DOHH2 (cell line): ENCODE measurements around the gene CDC42.

ENCODE experiments used
- H3F3A ChIP-seq: fragments of 200-600 bp; sonication (generic), shearing (Covaris generic); 2 replicates; pipeline ENCODE4 v1.6.0; 2016; ENCODE audit warnings: antibody characterized with exemption, mild to moderate bottlenecking; ENCODE audit not compliant: control insufficient read depth, insufficient read depth
- H3K27ac ChIP-seq: fragments of 200-600 bp; sonication (generic); 2 replicates; pipeline ENCODE4 v1.5.1; 2014; ENCODE audit warnings: low read depth, mild to moderate bottlenecking, low read length, moderate library complexity
- H3K27me3 ChIP-seq: fragments of 200-600 bp; sonication (generic); 2 replicates; pipeline ENCODE4 v1.6.1; 2014; ENCODE audit warnings: mild to moderate bottlenecking, low read length, mixed read lengths; ENCODE audit not compliant: control insufficient read depth
- H3K36me3 ChIP-seq: fragments of 200-600 bp; sonication (generic); 2 replicates; pipeline ENCODE4 v1.6.1; 2014; ENCODE audit warnings: mild to moderate bottlenecking, low read length, moderate library complexity, mixed read lengths; ENCODE audit not compliant: control insufficient read depth
- H3K4me1 ChIP-seq: fragments of 200-600 bp; sonication (generic); 2 replicates; pipeline ENCODE4 v1.6.1; 2014; ENCODE audit warnings: mild to moderate bottlenecking, low read length, mixed read lengths; ENCODE audit not compliant: control insufficient read depth
- H3K4me2 ChIP-seq: fragments of 200-600 bp; sonication (generic); 2 replicates; pipeline ENCODE4 v1.6.0; 2014; ENCODE audit warnings: mild to moderate bottlenecking, low read length, moderate library complexity
- H3K4me3 ChIP-seq: fragments of 200-600 bp; sonication (generic); 2 replicates; pipeline ENCODE4 v1.5.1; 2014; ENCODE audit warnings: mild to moderate bottlenecking, low read length, mixed read lengths
- H3K79me2 ChIP-seq: fragments of 200-600 bp; sonication (generic); 2 replicates; pipeline ENCODE4 v1.6.1; 2014; ENCODE audit warnings: mild to moderate bottlenecking, low read length, mixed read lengths; ENCODE audit not compliant: control insufficient read depth
- H3K9me2 ChIP-seq: fragments of 200-600 bp; sonication (generic); replicated peaks from 2 replicates; pipeline ENCODE4 v1.6.1; 2014; ENCODE audit warnings: mild to moderate bottlenecking, low read length, mixed read lengths; ENCODE audit not compliant: control insufficient read depth
- H3K9me3 ChIP-seq: fragments of 200-600 bp; sonication (generic); 2 replicates; pipeline ENCODE4 v1.6.1; 2014; ENCODE audit warnings: antibody characterized with exemption, low read length, mixed read lengths; ENCODE audit not compliant: control insufficient read depth, insufficient read depth
- H4K20me1 ChIP-seq: fragments of 200-600 bp; sonication (generic); 2 replicates; pipeline ENCODE4 v1.6.0; 2014; ENCODE audit warnings: low read depth, mild to moderate bottlenecking, antibody characterized with exemption, low read length, moderate library complexity; ENCODE audit not compliant: control insufficient read depth, insufficient read depth
- CTCF ChIP-seq: fragments of 200-600 bp; sonication (generic); IDR thresholded peaks from one replicate; pipeline ENCODE4 v1.5.1; 2014; ENCODE audit warnings: antibody characterized with exemption, mild to moderate bottlenecking, low read depth, low read length; ENCODE audit not compliant: poor library complexity, severe bottlenecking
- EZH2phosphoT487 ChIP-seq: fragments of 200-600 bp; sonication (generic); IDR thresholded peaks from 2 replicates; pipeline ENCODE4 v1.6.1; 2017; ENCODE audit warnings: borderline replicate concordance, mild to moderate bottlenecking, antibody characterized with exemption, low read length, moderate library complexity, mixed read lengths

The CDC42 gene

GRCh38 chr1:22048351-22049192 is 3.9 kb upstream of the CDC42 start:
- peaks cover 11% of the 10 kb centered on the region for H3K79me2 ChIP-seq
- no peak overlapping the region for H3K27ac ChIP-seq
- no peaks in the 10 kb centered on the region for H3K9me3 ChIP-seq
- H3F3A ChIP-seq = no peaks in the 10 kb centered on the region
- peaks cover 2% of the 10 kb centered on the region; the same call in 1 of the 2 replicates for H3K36me3 ChIP-seq
- no peaks in the 10 kb centered on the region for H3K9me2 ChIP-seq
- no peak overlapping the region for H3K4me3 ChIP-seq
- peaks cover 18% of the 10 kb centered on the region for H3K4me1 ChIP-seq
- no peaks in the 10 kb centered on the region for H3K27me3 ChIP-seq
- H3K4me2 ChIP-seq = no peak overlapping the region
- TF ChIP-seq EZH2phosphoT487 (no peak), CTCF (no peak)
- peaks cover 3% of the 10 kb centered on the region for H4K20me1 ChIP-seq

- no peak for TF ChIP-seq EZH2phosphoT487
- TF ChIP-seq CTCF = no peak
- no peak overlapping the region for H3K4me2 ChIP-seq
- H4K20me1 ChIP-seq = peaks cover 16% of the 10 kb centered on the region
- peaks cover 23% of the 10 kb centered on the region for H3K4me1 ChIP-seq
- peaks cover 27% of the 10 kb centered on the region for H3K79me2 ChIP-seq
- H3K27ac ChIP-seq = no peak overlapping the region
- H3K36me3 ChIP-seq = peaks cover 15% of the 10 kb centered on the region
- H3K9me3 ChIP-seq = no peaks in the 10 kb centered on the region
- no peaks in the 10 kb centered on the region for H3K9me2 ChIP-seq
- no peak overlapping the region for H3K4me3 ChIP-seq
- no peaks in the 10 kb centered on the region for H3K27me3 ChIP-seq
- H3F3A ChIP-seq = no peaks in the 10 kb centered on the region
Observed at GRCh38 chr1:22050330-22050729, 2.2 kb upstream of the CDC42 start.

- Histone ChIP-seq H3K36me3 (peaks cover 27% of the 10 kb centered on the region), H3F3A (no peaks in the 10 kb centered on the region), H3K9me3 (no peaks in the 10 kb centered on the region), H3K4me3 (peak overlapping the region; percentile 84), H3K4me1 (peaks cover 33% of the 10 kb centered on the region), H4K20me1 (peaks cover 25% of the 10 kb centered on the region), H3K27me3 (no peaks in the 10 kb centered on the region), H3K27ac (no peak overlapping the region), H3K9me2 (no peaks in the 10 kb centered on the region), H3K79me2 (peaks cover 41% of the 10 kb centered on the region), H3K4me2 (peak overlapping the region; percentile 57)
- TF ChIP-seq EZH2phosphoT487 (no peak), CTCF (no peak)
Observed at GRCh38 chr1:22051607-22052114, 848 bp upstream of the CDC42 start.
